VCaP (cell line): ENCODE data around the gene NIT2.
"Not testable (repeated sequence)": the region's sequence is repeated elsewhere in the genome, so short reads cannot be mapped to it uniquely, and the experiment has no call there.

Experiments used
- H3K27ac ChIP-seq: fragments of 450-650 bp; 2 replicates; pipeline ENCODE4 v1.5.1; 2017
- TF ChIP-seq, protein P1 (sequence below): fragments of 450-650 bp; conservative IDR thresholded peaks from 2 replicates; pipeline ENCODE4 v1.5.1; 2017; ENCODE audit warnings: mild to moderate bottlenecking, moderate library complexity

NIT2 gene

GRCh38 chr3:100310355-100310965 lies 24.1 kb upstream of the NIT2 start:
- no peak overlapping the region for H3K27ac ChIP-seq

DNA sequence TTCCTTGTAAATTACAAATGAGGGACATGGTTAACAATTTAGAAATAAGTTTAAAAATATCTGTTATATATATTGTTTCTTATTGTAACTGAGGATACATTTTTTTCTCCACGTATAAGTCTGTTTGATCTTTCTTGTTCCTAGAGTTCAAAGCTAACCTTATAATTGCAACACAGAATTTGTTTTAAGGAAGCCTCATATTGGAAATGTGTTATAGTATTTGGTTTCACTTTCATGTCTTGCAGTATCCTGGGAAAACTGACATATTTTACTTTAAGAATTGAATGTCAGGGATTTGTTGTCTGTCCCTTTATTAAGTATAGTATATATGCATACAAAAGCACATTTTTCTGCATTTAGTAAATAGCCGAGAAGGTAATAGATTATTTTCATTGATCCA lies 23.5 kb upstream of the NIT2 start:
- TF ChIP-seq, protein P1, sequence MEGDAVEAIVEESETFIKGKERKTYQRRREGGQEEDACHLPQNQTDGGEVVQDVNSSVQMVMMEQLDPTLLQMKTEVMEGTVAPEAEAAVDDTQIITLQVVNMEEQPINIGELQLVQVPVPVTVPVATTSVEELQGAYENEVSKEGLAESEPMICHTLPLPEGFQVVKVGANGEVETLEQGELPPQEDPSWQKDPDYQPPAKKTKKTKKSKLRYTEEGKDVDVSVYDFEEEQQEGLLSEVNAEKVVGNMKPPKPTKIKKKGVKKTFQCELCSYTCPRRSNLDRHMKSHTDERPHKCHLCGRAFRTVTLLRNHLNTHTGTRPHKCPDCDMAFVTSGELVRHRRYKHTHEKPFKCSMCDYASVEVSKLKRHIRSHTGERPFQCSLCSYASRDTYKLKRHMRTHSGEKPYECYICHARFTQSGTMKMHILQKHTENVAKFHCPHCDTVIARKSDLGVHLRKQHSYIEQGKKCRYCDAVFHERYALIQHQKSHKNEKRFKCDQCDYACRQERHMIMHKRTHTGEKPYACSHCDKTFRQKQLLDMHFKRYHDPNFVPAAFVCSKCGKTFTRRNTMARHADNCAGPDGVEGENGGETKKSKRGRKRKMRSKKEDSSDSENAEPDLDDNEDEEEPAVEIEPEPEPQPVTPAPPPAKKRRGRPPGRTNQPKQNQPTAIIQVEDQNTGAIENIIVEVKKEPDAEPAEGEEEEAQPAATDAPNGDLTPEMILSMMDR: no peak
- no peak overlapping the region for H3K27ac ChIP-seq

More at GRCh38 chr3:100310355-100310965, 24.1 kb upstream of the NIT2 start:
- TF ChIP-seq, protein P1: no peak

GRCh38 chr3:100316641-100317069 lies 17.9 kb upstream of the NIT2 start:
- TF ChIP-seq, protein P1: peak; percentile 83
- no peak overlapping the region for H3K27ac ChIP-seq

- TF ChIP-seq, protein P1: no peak
- no peak overlapping the region for H3K27ac ChIP-seq
These were observed 16.6 kb upstream of the NIT2 start for GRCh38 chr3:100317912-100318311.

DNA sequence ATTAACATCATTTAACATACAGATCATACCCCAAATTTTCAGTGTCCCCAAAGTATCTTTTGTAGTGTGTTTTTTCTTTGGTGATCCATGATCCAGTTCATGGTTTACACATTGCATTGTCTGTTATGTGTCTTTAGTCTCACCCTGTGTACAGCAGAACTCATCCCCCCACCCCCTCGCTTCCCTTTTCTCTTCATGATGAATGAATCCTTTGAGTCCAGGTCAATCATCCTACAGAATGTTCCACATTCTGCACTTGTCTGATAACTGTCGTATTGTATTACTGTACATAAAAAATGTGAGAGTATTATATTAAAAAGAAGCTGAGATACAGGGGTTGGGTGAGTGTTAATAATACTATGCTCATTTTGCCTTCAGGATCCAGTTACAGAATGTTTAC lies 14.6 kb upstream of the NIT2 start:
- no peak overlapping the region for H3K27ac ChIP-seq
- TF ChIP-seq, protein P1: no peak

DNA sequence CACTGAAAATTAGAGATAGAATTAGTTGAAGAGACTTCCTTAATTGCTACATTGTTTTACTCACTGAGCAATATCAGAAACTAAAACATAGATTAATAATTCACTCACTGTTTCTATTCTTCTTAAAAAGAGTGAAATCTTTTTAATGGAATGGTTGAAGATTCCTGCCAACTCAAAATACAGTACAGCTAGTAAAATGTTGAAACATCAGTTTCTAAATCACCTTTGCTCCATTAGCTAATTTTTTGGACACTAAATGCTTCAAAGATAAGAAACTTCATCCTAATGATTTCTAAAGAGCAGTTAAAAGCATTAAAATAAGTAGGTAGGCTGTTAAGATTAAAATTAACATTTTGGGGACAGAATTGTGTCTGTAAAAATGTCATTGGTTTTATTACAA lies 10.5 kb upstream of the NIT2 start:
- no peak overlapping the region for H3K27ac ChIP-seq
- TF ChIP-seq, protein P1: no peak

DNA sequence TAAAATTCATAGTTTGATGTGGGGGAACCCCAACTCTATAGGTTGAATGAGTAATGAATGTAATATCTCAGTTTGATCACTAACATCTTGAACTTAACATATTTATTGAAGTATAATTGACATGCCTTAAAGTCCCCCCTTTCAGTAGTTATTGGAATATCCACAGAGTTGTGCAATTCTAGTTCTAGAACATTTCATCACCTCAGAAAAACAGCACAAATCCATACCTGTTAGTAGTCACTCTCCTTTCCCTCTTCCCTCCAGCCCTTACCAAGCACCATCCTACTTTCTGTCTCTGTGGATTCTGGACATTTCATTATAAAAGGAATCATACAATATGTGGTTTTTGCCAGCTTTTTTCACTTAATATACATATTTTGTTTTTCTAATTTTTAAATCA lies 8.7 kb upstream of the NIT2 start:
- TF ChIP-seq, protein P1: no peak
- no peak overlapping the region for H3K27ac ChIP-seq

DNA sequence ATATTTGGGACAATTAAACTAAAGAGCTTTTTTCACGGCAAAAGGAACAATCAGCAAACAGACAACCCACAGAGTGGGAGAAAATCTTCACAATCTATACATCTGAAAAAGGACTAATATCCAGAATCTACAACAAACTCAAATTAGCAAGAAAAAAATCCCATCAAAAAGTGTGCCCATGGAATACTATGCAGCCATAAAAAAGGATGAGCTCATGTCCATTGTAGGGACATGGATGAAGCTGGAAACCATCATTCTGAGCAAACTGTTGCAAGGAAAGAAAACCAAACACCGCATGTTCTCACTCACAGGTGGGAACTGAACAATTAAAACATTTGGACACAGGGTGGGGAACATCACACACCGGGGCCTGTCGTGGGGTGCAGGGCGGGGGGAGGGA lies 7.2 kb upstream of the NIT2 start:
- not testable (repeated sequence) for H3K27ac ChIP-seq
